Keratinocyte (primary cell): Measurements from ENCODE around the gene BCAM. TPM values are rescaled to one million over a fixed set of nuclear protein-coding genes. Genes with fewer than 3 reads are reported as not detected.

Experiments
- DNase-seq: peaks from one replicate; pipeline ENCODE4 v3.0.0-alpha.2; 2011; ENCODE audit warnings: low read depth, missing footprints, low spot score
- FAIRE-seq: peaks from 2 replicates; lab custom pipeline; 2011; peaks lifted over from hg19 to GRCh38; lab: Jason Lieb, UNC
- H2AFZ ChIP-seq: 2 replicates; pipeline ENCODE4 v1.6.0; 2012; ENCODE audit warnings: low read length, control low read depth, inconsistent platforms; ENCODE audit not compliant: control insufficient read depth
- H3K27ac ChIP-seq: 2 replicates; pipeline ENCODE4 v1.5.1; 2011; ENCODE audit warnings: low read length; ENCODE audit not compliant: control insufficient read depth, insufficient read depth
- H3K27me3 ChIP-seq: 3 replicates; pipeline ENCODE4 v1.6.0; 2011; ENCODE audit warnings: low read length; ENCODE audit not compliant: control insufficient read depth, insufficient read depth; ENCODE audit errors: extremely low read depth
- H3K36me3 ChIP-seq, 2 experiments: 2 replicates in 1 of 2; 3 replicates in 1 of 2; pipeline ENCODE4 v1.5.1; 2011; ENCODE audit warnings: low read length in 2 of 2, mild to moderate bottlenecking in 1 of 2; ENCODE audit not compliant: control insufficient read depth in 2 of 2, insufficient read depth in 2 of 2; ENCODE audit errors: extremely low read depth in 1 of 2
- H3K4me1 ChIP-seq: 3 replicates; pipeline ENCODE4 v1.5.1; 2011; ENCODE audit warnings: low read length; ENCODE audit not compliant: control insufficient read depth, insufficient read depth; ENCODE audit errors: extremely low read depth
- H3K4me2 ChIP-seq: 3 replicates; pipeline ENCODE4 v1.6.0; 2011; ENCODE audit warnings: low read depth, low read length; ENCODE audit not compliant: control insufficient read depth, insufficient read depth; ENCODE audit errors: extremely low read depth
- H3K4me3 ChIP-seq, 3 experiments: fragments of 200-600 bp in 1 of 3; sonication (generic) in 1 of 3; 2 replicates in 2 of 3; 3 replicates in 1 of 3; pipeline ENCODE4 v1.5.1; 2011 to 2016; ENCODE audit warnings: low read length in 3 of 3, mild to moderate bottlenecking in 3 of 3, control low read depth in 2 of 3, inconsistent platforms in 1 of 3, low read depth in 1 of 3, mixed read lengths in 1 of 3, mixed run types in 1 of 3, moderate library complexity in 1 of 3; ENCODE audit not compliant: control insufficient read depth in 2 of 3, insufficient read depth in 2 of 3; ENCODE audit errors: extremely low read depth in 1 of 3
- H3K79me2 ChIP-seq: 2 replicates; pipeline ENCODE4 v1.6.0; 2012; ENCODE audit warnings: low read length; ENCODE audit not compliant: control insufficient read depth, insufficient read depth
- H3K9ac ChIP-seq: 3 replicates; pipeline ENCODE4 v1.6.0; 2011; ENCODE audit warnings: low read length; ENCODE audit not compliant: control insufficient read depth, insufficient read depth; ENCODE audit errors: extremely low read depth
- H3K9me1 ChIP-seq: 3 replicates; pipeline ENCODE4 v1.6.0; 2011; ENCODE audit warnings: low read length; ENCODE audit not compliant: control insufficient read depth, insufficient read depth; ENCODE audit errors: extremely low read depth
- H3K9me3 ChIP-seq: 2 replicates; pipeline ENCODE4 v1.5.1; 2012; ENCODE audit warnings: low read depth, low read length; ENCODE audit not compliant: control insufficient read depth
- H4K20me1 ChIP-seq: 3 replicates; pipeline ENCODE4 v1.6.0; 2011; ENCODE audit warnings: low read length; ENCODE audit not compliant: control insufficient read depth, insufficient read depth; ENCODE audit errors: extremely low read depth
- EZH2 ChIP-seq: IDR thresholded peaks from one replicate; pipeline ENCODE4 v1.6.1; 2012; ENCODE audit warnings: inconsistent platforms, mild to moderate bottlenecking, low read length, moderate library complexity
- dilution Hi-C: fragments of 300-500 bp; cut with MboI; formaldehyde crosslinking; loops from one replicate; pipeline ENCODE4 v1.7.0; 2020; ENCODE audit warnings: low sequenced_read_pairs; ENCODE audit not compliant: extremely low pct_ligation_motif_present
- polyA plus RNA-seq, 5 experiments: library from polyadenylated mRNA; depleted of rRNA in 3 of 5; stranded (reverse) in 3 of 5; stranded (forward) in 1 of 5; unstranded in 1 of 5; fragments of >200 nt; gene quantifications; 1 replicate in 1 of 5; 2 replicates in 3 of 5; 3 replicates in 1 of 5; pipeline versions ENCODE4 v1.2.1 to v1.2.3, GENCODE V29; 2011 to 2012; ENCODE audit warnings: missing spikeins in 2 of 5, low read depth in 1 of 5, low replicate concordance in 1 of 5
- TF ChIP-seq, protein P1 (sequence below), 3 experiments: IDR thresholded peaks in 1 of 3; conservative IDR thresholded peaks in 1 of 3; optimal IDR thresholded peaks in 1 of 3; 2 replicates in 2 of 3; 3 replicates in 1 of 3; pipeline versions ENCODE3 to v1.5.1; 2011; ENCODE audit warnings: low read length in 3 of 3, mild to moderate bottlenecking in 3 of 3, moderate library complexity in 2 of 3, control low read depth in 1 of 3, inconsistent platforms in 1 of 3; ENCODE audit not compliant: insufficient read depth in 2 of 3; ENCODE audit errors: extremely low read depth in 1 of 3

Gene BCAM
- polyA plus RNA-seq, 1 donor (not counting 4 experiments of a cell fraction or from before 2014, with no cell fraction given), result 13.6 TPM

DNA sequence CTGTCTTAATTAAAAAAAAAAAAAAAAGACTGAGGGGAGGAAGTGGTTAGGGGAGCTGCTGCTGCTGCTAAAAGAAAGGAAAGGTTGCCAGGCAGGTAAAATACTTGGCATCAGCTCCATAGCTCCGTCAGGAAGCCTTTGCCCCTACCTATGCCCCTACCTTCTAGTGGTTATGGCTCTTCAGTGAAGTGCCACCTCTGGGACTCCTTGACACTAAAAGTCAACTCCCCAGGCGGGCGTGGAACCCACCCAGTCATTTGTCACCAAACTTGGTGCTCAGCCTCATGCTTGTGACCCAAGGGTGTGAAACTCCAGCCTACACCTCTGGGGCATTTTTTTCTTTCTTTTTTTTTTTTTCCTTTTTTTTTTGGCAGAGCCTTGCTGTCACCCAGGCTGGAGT, 32.3 kb downstream of the BCAM start:
- Histone ChIP-seq H2AFZ (no peak overlapping the region), H3K79me2 (no peaks in the 10 kb centered on the region), H3K4me3 (no peak overlapping the region), H4K20me1 (no peaks in the 10 kb centered on the region), H3K27ac (no peak overlapping the region), H3K36me3 (no peaks in the 10 kb centered on the region), H3K9ac (no peak overlapping the region), H3K9me3 (no peaks in the 10 kb centered on the region), H3K4me1 (peaks cover 6% of the 10 kb centered on the region), H3K27me3 (peaks cover 3% of the 10 kb centered on the region), H3K4me2 (no peak overlapping the region), H3K9me1 (no peaks in the 10 kb centered on the region)
- DNase-seq, result no peak
- FAIRE-seq, result no peak
- dilution Hi-C loops, result no loop called here
- TF ChIP-seq, protein P1, sequence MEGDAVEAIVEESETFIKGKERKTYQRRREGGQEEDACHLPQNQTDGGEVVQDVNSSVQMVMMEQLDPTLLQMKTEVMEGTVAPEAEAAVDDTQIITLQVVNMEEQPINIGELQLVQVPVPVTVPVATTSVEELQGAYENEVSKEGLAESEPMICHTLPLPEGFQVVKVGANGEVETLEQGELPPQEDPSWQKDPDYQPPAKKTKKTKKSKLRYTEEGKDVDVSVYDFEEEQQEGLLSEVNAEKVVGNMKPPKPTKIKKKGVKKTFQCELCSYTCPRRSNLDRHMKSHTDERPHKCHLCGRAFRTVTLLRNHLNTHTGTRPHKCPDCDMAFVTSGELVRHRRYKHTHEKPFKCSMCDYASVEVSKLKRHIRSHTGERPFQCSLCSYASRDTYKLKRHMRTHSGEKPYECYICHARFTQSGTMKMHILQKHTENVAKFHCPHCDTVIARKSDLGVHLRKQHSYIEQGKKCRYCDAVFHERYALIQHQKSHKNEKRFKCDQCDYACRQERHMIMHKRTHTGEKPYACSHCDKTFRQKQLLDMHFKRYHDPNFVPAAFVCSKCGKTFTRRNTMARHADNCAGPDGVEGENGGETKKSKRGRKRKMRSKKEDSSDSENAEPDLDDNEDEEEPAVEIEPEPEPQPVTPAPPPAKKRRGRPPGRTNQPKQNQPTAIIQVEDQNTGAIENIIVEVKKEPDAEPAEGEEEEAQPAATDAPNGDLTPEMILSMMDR (optimal IDR thresholded peaks at IDR 0.05 in 1 of 3, IDR thresholded peaks at IDR 0.05 in 1 of 3, conservative IDR thresholded peaks at IDR 0.05 in 1 of 3; ENCODE audit: extremely low read depth in 1 of 3, insufficient read depth in 2 of 3, low read length in 3 of 3), result no peak
- TF ChIP-seq EZH2, result no peak

DNA sequence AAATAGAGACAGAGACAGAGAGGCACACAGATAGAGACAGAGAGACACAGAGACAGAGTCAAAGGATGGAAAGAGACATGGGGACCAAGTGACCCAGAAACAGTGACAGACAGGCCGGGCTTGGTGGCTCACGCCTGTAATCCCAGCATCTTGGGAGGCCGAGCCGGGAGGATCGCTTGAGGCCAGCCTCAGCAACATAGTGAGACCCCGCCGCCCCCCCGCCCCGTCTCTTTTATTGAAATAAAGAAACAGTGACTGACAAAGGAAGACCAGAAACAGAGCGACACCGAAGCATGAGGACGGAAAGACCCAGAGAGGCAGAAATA, 36.3 kb downstream of the BCAM start:
- H3K4me1 ChIP-seq, result peaks cover 14% of the 10 kb centered on the region

More for the DNA sequence above, 36.3 kb downstream of the BCAM start:
- peak overlapping the region; percentile 81 for H3K9ac ChIP-seq
- peaks cover 21% of the 10 kb centered on the region for H3K79me2 ChIP-seq
- no peaks in the 10 kb centered on the region for H3K9me1 ChIP-seq
- H2AFZ ChIP-seq, result peak overlapping the region; percentile 100
- DNase-seq, result no peak
- H3K4me3 ChIP-seq, result peak overlapping the region; percentile 65 to 88 (median 87)
- H4K20me1 ChIP-seq, result peaks cover 7% of the 10 kb centered on the region
- peak overlapping the region; percentile 92 for H3K4me2 ChIP-seq
- H3K36me3 ChIP-seq, result no peaks in the 10 kb centered on the region
- H3K27ac ChIP-seq, result peak overlapping the region; percentile 73
- dilution Hi-C loops, result no loop called here
- no peaks in the 10 kb centered on the region for H3K27me3 ChIP-seq
- FAIRE-seq, result no peak
- TF ChIP-seq EZH2, result no peak
- TF ChIP-seq, protein P1 (optimal IDR thresholded peaks at IDR 0.05 in 1 of 3, IDR thresholded peaks at IDR 0.05 in 1 of 3, conservative IDR thresholded peaks at IDR 0.05 in 1 of 3; ENCODE audit: extremely low read depth in 1 of 3, insufficient read depth in 2 of 3, low read length in 3 of 3), result no peak
- H3K9me3 ChIP-seq, result no peaks in the 10 kb centered on the region
